ENCODE results near the gene S1PR5. TPM values are rescaled to one million over a fixed set of nuclear protein-coding genes. Genes with fewer than 3 reads are reported as not detected.

The S1PR5 gene
- polyA plus RNA-seq, 2 donors: 9.4 to 12.1 TPM

DNA sequence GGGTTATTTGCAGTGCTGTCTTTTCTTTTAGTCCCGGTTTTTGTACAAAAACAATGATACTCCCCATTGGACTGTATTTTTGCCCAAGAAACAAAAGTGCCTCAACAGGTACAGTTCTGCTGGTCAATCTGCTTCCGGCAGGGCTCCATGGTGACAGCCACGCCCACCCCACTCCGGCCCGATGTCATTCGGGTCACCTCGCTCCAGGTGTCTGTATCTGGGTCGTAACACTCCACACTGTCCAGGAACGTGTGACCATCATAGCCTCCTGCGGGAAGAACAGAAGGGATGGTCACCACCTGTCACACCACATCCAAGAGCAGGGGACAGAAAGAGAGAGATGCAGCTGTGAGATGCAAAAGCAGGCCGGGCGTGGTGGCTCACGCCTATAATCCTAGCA is 30.7 kb downstream of the S1PR5 start:
- WGBS, 2 donors: 89 to 90% methylated on average over 13 of the region's 13 CpGs
- Histone ChIP-seq H3K4me3 (ENCODE audit: low read depth in 1 of 2, low read length in 2 of 2) (no peak overlapping the region), H3K9me3 (ENCODE audit: control insufficient read depth in 2 of 2, insufficient read depth in 1 of 2, low read depth in 1 of 2, low read length in 1 of 2) (no peaks in the 10 kb centered on the region), H3K4me1 (ENCODE audit: control insufficient read depth in 2 of 2, insufficient read depth in 2 of 2, low read length in 1 of 2) (no peaks in the 10 kb centered on the region), H3K36me3 (ENCODE audit: control insufficient read depth in 2 of 2, insufficient read depth in 2 of 2, low read length in 1 of 2) (peaks cover 16 to 24% of the 10 kb centered on the region in 2 donors), H3K27me3 (ENCODE audit: control insufficient read depth in 1 of 2, insufficient read depth in 2 of 2, low read length in 2 of 2) (no peaks in the 10 kb centered on the region), H3K27ac (ENCODE audit: low read depth in 2 of 2, low read length in 1 of 2) (no peak overlapping the region)

- no peaks in the 10 kb centered on the region for H3K27me3 ChIP-seq (ENCODE audit: control insufficient read depth in 1 of 2, insufficient read depth in 2 of 2, low read length in 2 of 2)
- H3K4me1 ChIP-seq (ENCODE audit: control insufficient read depth in 2 of 2, insufficient read depth in 2 of 2, low read length in 1 of 2): peaks cover 5% of the 10 kb centered on the region in 2 donors
- no peaks in the 10 kb centered on the region for H3K9me3 ChIP-seq (ENCODE audit: control insufficient read depth in 2 of 2, insufficient read depth in 1 of 2, low read depth in 1 of 2, low read length in 1 of 2)
- WGBS, 2 donors: 2 to 3% methylated on average over 33 to 36 of the region's 36 CpGs
- peak overlapping the region; percentile 38 to 42 for H3K4me3 ChIP-seq (ENCODE audit: low read depth in 1 of 2, low read length in 2 of 2)
- H3K27ac ChIP-seq (ENCODE audit: low read depth in 2 of 2, low read length in 1 of 2): peak overlapping the region; percentile 18 to 40
- no peaks in the 10 kb centered on the region for H3K36me3 ChIP-seq (ENCODE audit: control insufficient read depth in 2 of 2, insufficient read depth in 2 of 2, low read length in 1 of 2)
Measured at GRCh38 chr19:10478903-10479384, 38.3 kb downstream of the S1PR5 start.

GRCh38 chr19:10478476-10478875 is 38.8 kb downstream of the S1PR5 start:
- Histone ChIP-seq H3K4me3 (ENCODE audit: low read depth in 1 of 2, low read length in 2 of 2) (no peak overlapping the region), H3K9me3 (ENCODE audit: control insufficient read depth in 2 of 2, insufficient read depth in 1 of 2, low read depth in 1 of 2, low read length in 1 of 2) (no peaks in the 10 kb centered on the region), H3K27me3 (ENCODE audit: control insufficient read depth in 1 of 2, insufficient read depth in 2 of 2, low read length in 2 of 2) (no peaks in the 10 kb centered on the region), H3K4me1 (ENCODE audit: control insufficient read depth in 2 of 2, insufficient read depth in 2 of 2, low read length in 1 of 2) (peaks cover 5% of the 10 kb centered on the region in 2 donors), H3K36me3 (ENCODE audit: control insufficient read depth in 2 of 2, insufficient read depth in 2 of 2, low read length in 1 of 2) (no peaks in the 10 kb centered on the region), H3K27ac (ENCODE audit: low read depth in 2 of 2, low read length in 1 of 2) (no peak overlapping the region)
- 26 to 29% methylated on average over 5 of the region's 5 CpGs for WGBS, 2 donors

GRCh38 chr19:10474962-10475451 is 42.2 kb downstream of the S1PR5 start:
- H3K27ac ChIP-seq (ENCODE audit: low read depth in 2 of 2, low read length in 1 of 2): no peak overlapping the region
- H3K4me3 ChIP-seq (ENCODE audit: low read depth in 1 of 2, low read length in 2 of 2): no peak overlapping the region
- peaks cover 5% of the 10 kb centered on the region in 2 donors for H3K4me1 ChIP-seq (ENCODE audit: control insufficient read depth in 2 of 2, insufficient read depth in 2 of 2, low read length in 1 of 2)
- WGBS, 2 donors: 65 to 72% methylated on average over 6 of the region's 6 CpGs
- H3K9me3 ChIP-seq (ENCODE audit: control insufficient read depth in 2 of 2, insufficient read depth in 1 of 2, low read depth in 1 of 2, low read length in 1 of 2): no peaks in the 10 kb centered on the region
- no peaks in the 10 kb centered on the region for H3K27me3 ChIP-seq (ENCODE audit: control insufficient read depth in 1 of 2, insufficient read depth in 2 of 2, low read length in 2 of 2)
- H3K36me3 ChIP-seq (ENCODE audit: control insufficient read depth in 2 of 2, insufficient read depth in 2 of 2, low read length in 1 of 2): no peaks in the 10 kb centered on the region

DNA sequence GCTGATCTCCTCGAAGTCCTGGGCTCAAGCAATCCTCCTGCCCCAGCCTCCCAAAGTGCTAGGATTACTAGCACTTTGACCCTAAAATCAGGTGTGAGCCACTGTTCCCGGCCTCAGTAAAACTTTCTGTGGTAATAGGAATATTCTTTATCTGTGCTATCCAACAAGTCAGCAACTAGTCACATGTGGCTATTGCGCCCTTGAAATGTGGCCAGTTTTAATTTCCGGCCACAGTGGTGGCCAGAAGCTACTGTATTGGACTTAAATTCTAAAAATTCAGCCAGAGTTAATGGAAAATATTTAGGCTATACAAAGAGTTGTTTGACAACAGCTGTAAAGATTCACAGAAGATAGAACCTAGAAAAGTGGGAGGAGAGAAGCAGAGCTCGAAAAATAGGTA is 44.1 kb downstream of the S1PR5 start:
- Histone ChIP-seq H3K27ac (ENCODE audit: low read depth in 2 of 2, low read length in 1 of 2) (no peak overlapping the region), H3K4me3 (ENCODE audit: low read depth in 1 of 2, low read length in 2 of 2) (no peak overlapping the region), H3K36me3 (ENCODE audit: control insufficient read depth in 2 of 2, insufficient read depth in 2 of 2, low read length in 1 of 2) (no peaks in the 10 kb centered on the region), H3K4me1 (ENCODE audit: control insufficient read depth in 2 of 2, insufficient read depth in 2 of 2, low read length in 1 of 2) (no peaks in the 10 kb centered on the region), H3K27me3 (ENCODE audit: control insufficient read depth in 1 of 2, insufficient read depth in 2 of 2, low read length in 2 of 2) (no peaks in the 10 kb centered on the region), H3K9me3 (ENCODE audit: control insufficient read depth in 2 of 2, insufficient read depth in 1 of 2, low read depth in 1 of 2, low read length in 1 of 2) (no peaks in the 10 kb centered on the region)
- 70 to 77% methylated on average over 5 of the region's 5 CpGs for WGBS, 2 donors

DNA sequence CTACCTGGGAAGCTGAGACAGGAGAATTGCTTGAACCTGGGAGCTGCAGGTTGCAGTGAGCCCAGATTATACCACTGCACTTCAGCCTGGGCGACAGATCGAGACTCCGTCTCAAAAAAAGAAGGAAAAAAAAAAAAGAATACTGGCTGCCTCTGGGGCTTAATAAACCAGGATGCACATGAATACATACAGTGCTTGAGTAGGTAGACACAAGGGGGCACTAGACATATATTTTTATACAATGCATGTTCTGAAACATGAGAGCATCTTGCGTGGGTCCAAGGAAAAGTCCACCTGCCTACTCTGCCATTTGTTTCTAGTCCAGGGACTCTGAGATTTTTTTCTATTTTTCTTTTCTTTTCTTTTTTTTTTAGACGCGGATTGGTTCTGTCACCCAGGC is 45.3 kb downstream of the S1PR5 start:
- Histone ChIP-seq H3K36me3 (ENCODE audit: control insufficient read depth in 2 of 2, insufficient read depth in 2 of 2, low read length in 1 of 2) (no peaks in the 10 kb centered on the region), H3K9me3 (ENCODE audit: control insufficient read depth in 2 of 2, insufficient read depth in 1 of 2, low read depth in 1 of 2, low read length in 1 of 2) (no peaks in the 10 kb centered on the region), H3K4me3 (ENCODE audit: low read depth in 1 of 2, low read length in 2 of 2) (no peak overlapping the region), H3K27ac (ENCODE audit: low read depth in 2 of 2, low read length in 1 of 2) (no peak overlapping the region), H3K27me3 (ENCODE audit: control insufficient read depth in 1 of 2, insufficient read depth in 2 of 2, low read length in 2 of 2) (no peaks in the 10 kb centered on the region), H3K4me1 (ENCODE audit: control insufficient read depth in 2 of 2, insufficient read depth in 2 of 2, low read length in 1 of 2) (no peaks in the 10 kb centered on the region)
- WGBS, 2 donors: 23 to 45% methylated on average over 6 of the region's 6 CpGs

DNA sequence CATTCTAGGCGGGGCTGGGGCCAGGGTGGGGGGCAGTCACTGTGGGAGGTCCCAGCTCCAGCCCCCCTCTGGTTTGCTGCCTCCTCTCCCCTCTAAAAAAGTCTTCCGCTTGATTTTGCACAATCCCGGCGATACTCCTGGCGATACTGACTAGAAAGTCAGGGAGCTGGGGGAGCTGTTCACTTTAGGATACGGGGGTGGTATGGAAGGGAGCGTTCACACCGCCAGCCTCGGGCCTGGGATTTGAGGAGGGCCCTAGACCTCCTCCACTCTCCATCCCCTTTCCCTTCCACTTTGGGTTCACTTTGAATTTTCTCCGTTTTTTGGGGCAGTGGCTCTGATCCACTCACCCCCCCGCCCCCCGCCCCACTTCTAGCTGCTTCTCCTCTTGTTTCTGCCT is 49.1 kb downstream of the S1PR5 start:
- peaks cover 0 to 3% of the 10 kb centered on the region in 2 donors for H3K36me3 ChIP-seq (ENCODE audit: control insufficient read depth in 2 of 2, insufficient read depth in 2 of 2, low read length in 1 of 2)
- WGBS, 2 donors: 82 to 83% methylated on average over 12 of the region's 12 CpGs
- no peaks in the 10 kb centered on the region for H3K4me1 ChIP-seq (ENCODE audit: control insufficient read depth in 2 of 2, insufficient read depth in 2 of 2, low read length in 1 of 2)
- no peak overlapping the region for H3K4me3 ChIP-seq (ENCODE audit: low read depth in 1 of 2, low read length in 2 of 2)
- H3K9me3 ChIP-seq (ENCODE audit: control insufficient read depth in 2 of 2, insufficient read depth in 1 of 2, low read depth in 1 of 2, low read length in 1 of 2): no peaks in the 10 kb centered on the region
- H3K27me3 ChIP-seq (ENCODE audit: control insufficient read depth in 1 of 2, insufficient read depth in 2 of 2, low read length in 2 of 2): no peaks in the 10 kb centered on the region
- no peak overlapping the region for H3K27ac ChIP-seq (ENCODE audit: low read depth in 2 of 2, low read length in 1 of 2)

DNA sequence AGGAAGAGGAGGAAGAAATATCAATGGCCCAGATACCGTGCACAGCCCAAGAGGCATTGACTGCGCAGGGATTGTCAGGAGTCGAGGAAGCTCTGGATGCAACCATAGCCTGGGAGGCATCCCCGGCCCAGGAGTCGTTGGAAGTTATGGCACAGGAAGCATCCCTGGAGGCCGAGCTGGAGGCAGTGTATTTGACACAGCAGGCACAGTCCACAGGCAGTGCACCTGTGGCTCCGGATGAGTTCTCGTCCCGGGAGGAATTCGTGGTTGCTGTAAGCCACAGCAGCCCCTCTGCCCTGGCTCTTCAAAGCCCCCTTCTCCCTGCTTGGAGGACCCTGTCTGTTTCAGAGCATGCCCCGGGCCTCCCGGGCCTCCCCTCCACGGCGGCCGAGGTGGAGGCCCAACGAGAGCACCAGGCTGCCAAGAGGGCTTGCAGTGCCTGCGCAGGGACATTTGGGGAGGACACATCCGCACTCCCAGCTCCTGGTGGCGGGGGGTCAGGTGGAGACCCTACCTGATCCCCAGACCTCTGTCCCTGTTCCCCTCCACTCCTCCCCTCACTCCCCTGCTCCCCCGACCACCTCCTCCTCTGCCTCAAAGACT is 50.0 kb downstream of the S1PR5 start:
- H3K36me3 ChIP-seq (ENCODE audit: control insufficient read depth in 2 of 2, insufficient read depth in 2 of 2, low read length in 1 of 2): peaks cover 0 to 3% of the 10 kb centered on the region in 2 donors
- no peaks in the 10 kb centered on the region for H3K27me3 ChIP-seq (ENCODE audit: control insufficient read depth in 1 of 2, insufficient read depth in 2 of 2, low read length in 2 of 2)
- H3K4me3 ChIP-seq (ENCODE audit: low read depth in 1 of 2, low read length in 2 of 2): no peak overlapping the region
- no peak overlapping the region for H3K27ac ChIP-seq (ENCODE audit: low read depth in 2 of 2, low read length in 1 of 2)
- H3K9me3 ChIP-seq (ENCODE audit: control insufficient read depth in 2 of 2, insufficient read depth in 1 of 2, low read depth in 1 of 2, low read length in 1 of 2): no peaks in the 10 kb centered on the region
- 86 to 88% methylated on average over 20 of the region's 20 CpGs for WGBS, 2 donors
- no peaks in the 10 kb centered on the region for H3K4me1 ChIP-seq (ENCODE audit: control insufficient read depth in 2 of 2, insufficient read depth in 2 of 2, low read length in 1 of 2)

GRCh38 chr19:10464456-10464855 is 52.8 kb downstream of the S1PR5 start:
- peaks cover 0 to 5% of the 10 kb centered on the region in 2 donors for H3K36me3 ChIP-seq (ENCODE audit: control insufficient read depth in 2 of 2, insufficient read depth in 2 of 2, low read length in 1 of 2)
- H3K27me3 ChIP-seq (ENCODE audit: control insufficient read depth in 1 of 2, insufficient read depth in 2 of 2, low read length in 2 of 2): no peaks in the 10 kb centered on the region
- no peak overlapping the region for H3K4me3 ChIP-seq (ENCODE audit: low read depth in 1 of 2, low read length in 2 of 2)
- no peak overlapping the region for H3K27ac ChIP-seq (ENCODE audit: low read depth in 2 of 2, low read length in 1 of 2)
- peaks cover 4 to 7% of the 10 kb centered on the region in 2 donors for H3K4me1 ChIP-seq (ENCODE audit: control insufficient read depth in 2 of 2, insufficient read depth in 2 of 2, low read length in 1 of 2)
- no peaks in the 10 kb centered on the region for H3K9me3 ChIP-seq (ENCODE audit: control insufficient read depth in 2 of 2, insufficient read depth in 1 of 2, low read depth in 1 of 2, low read length in 1 of 2)
- 66 to 81% methylated on average over 5 of the region's 5 CpGs for WGBS, 2 donors

Data from esophagus (tissue), 2 donors.